ENCODE data around the gene CTNND2.

DNA sequence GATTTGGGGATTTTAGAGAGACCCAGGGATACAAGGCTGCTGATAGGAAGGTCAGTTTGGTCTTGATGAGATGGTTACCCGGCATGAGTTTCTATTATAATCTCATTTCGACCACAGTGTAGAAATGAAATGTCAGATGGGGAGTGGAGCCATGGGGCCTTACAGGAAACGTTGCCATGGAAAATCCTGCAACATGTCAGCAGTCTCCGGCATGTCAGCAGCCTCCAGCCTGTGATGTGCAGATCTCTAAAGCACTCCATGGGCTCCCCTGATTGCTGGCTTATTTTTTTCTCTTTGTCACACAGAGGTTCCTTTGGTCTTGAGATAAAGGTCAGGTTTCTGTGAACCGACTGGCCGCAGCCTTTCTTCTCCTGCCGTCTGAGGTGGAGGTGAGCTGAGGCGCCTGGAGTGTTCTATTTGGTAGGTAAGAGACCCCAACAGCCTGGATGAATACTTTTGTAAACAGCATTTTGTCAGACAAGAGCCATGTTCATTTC is 934.5 kb downstream of the CTNND2 start:
- TF ChIP-seq, protein P1, sequence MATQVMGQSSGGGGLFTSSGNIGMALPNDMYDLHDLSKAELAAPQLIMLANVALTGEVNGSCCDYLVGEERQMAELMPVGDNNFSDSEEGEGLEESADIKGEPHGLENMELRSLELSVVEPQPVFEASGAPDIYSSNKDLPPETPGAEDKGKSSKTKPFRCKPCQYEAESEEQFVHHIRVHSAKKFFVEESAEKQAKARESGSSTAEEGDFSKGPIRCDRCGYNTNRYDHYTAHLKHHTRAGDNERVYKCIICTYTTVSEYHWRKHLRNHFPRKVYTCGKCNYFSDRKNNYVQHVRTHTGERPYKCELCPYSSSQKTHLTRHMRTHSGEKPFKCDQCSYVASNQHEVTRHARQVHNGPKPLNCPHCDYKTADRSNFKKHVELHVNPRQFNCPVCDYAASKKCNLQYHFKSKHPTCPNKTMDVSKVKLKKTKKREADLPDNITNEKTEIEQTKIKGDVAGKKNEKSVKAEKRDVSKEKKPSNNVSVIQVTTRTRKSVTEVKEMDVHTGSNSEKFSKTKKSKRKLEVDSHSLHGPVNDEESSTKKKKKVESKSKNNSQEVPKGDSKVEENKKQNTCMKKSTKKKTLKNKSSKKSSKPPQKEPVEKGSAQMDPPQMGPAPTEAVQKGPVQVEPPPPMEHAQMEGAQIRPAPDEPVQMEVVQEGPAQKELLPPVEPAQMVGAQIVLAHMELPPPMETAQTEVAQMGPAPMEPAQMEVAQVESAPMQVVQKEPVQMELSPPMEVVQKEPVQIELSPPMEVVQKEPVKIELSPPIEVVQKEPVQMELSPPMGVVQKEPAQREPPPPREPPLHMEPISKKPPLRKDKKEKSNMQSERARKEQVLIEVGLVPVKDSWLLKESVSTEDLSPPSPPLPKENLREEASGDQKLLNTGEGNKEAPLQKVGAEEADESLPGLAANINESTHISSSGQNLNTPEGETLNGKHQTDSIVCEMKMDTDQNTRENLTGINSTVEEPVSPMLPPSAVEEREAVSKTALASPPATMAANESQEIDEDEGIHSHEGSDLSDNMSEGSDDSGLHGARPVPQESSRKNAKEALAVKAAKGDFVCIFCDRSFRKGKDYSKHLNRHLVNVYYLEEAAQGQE (IDR thresholded peaks at IDR 0.05; ENCODE audit: low read depth, low read length): no peak
- no peak for TF ChIP-seq YY1 (IDR thresholded peaks at IDR 0.05; ENCODE audit: low read depth)

All from SK-N-SH (cell line).